Activated gamma-delta T cell treated with Interleukin-2 at 50 U/mL for 16 hours (primary cell): ENCODE measurements around the gene RGS6.

ENCODE experiments used
- DNase-seq: peaks from one replicate; pipeline ENCODE4 v3.0.0-alpha.2; 2020

Gene RGS6

GRCh38 chr14:72614891-72615415 is 682.7 kb downstream of the RGS6 start:
- no peak for DNase-seq

GRCh38 chr14:72615451-72616121 is 683.4 kb downstream of the RGS6 start:
- no peak for DNase-seq
